ENCODE results near the gene RAB28. TPM values are rescaled to one million over a fixed set of nuclear protein-coding genes. Genes with fewer than 3 reads are reported as not detected.

The RAB28 gene
- total and polyA plus RNA-seq, 2 experiments from 2014 or later, result 15.3 to 23.9 TPM

- no peak for TF ChIP-seq ETS1 (IDR thresholded peaks at IDR 0.05)
- no peak for TF ChIP-seq JUNB (IDR thresholded peaks at IDR 0.05; ENCODE audit: unreplicated experiment)
- no peak for TF ChIP-seq REST (IDR thresholded peaks at IDR 0.05; ENCODE audit: unreplicated experiment)
- TF ChIP-seq EZH2 (IDR thresholded peaks at IDR 0.05; ENCODE audit: low read depth, unreplicated experiment), result no peak
Measured at GRCh38 chr4:13355111-13355880, 128.8 kb downstream of the RAB28 start (continued).

- Histone ChIP-seq H3K4me1 (ENCODE audit: insufficient read depth) (no peaks in the 10 kb centered on the region), H3K9me2 (ENCODE audit: insufficient read depth) (peaks cover 14% of the 10 kb centered on the region; the same call in 1 of the 2 replicates), H3K27me3 (ENCODE audit: insufficient read depth) (no peaks in the 10 kb centered on the region), H3K4me2 (no peak overlapping the region), H3F3A (replicated peaks; ENCODE audit: low read depth) (no peaks in the 10 kb centered on the region), H3K36me3 (ENCODE audit: insufficient read depth) (no peaks in the 10 kb centered on the region; the same call in 1 of the 2 replicates), H2AFZ (no peak overlapping the region), H3K4me3 (no peak overlapping the region), H3K79me2 (replicated peaks; ENCODE audit: insufficient read depth) (no peaks in the 10 kb centered on the region), H3K27ac (ENCODE audit: low read depth) (no peak overlapping the region), H4K20me1 (replicated peaks; ENCODE audit: insufficient read depth) (no peaks in the 10 kb centered on the region)
- ATAC-seq (no peak), DNase-seq (ENCODE audit: low spot score) (no peak)
- Mint-ChIP-seq H3K36me3 (ENCODE audit: low read depth) (peaks cover 5% of the 10 kb centered on the region), H3K9me3 (peaks cover 4% of the 10 kb centered on the region; the same call in 2 of the 3 replicates), H3K27ac (no peak overlapping the region), H3K4me1 (no peaks in the 10 kb centered on the region; the same call in 2 of the 3 replicates), H3K4me3 (no peak overlapping the region), H3K27me3 (ENCODE audit: insufficient read depth, low read depth, poor library complexity) (peaks cover 3% of the 10 kb centered on the region)
- TF ChIP-seq EZH2 (IDR thresholded peaks at IDR 0.05; ENCODE audit: low read depth, unreplicated experiment) (no peak), ZNF331 (CRISPR knock-in tag; IDR thresholded peaks at IDR 0.05; ENCODE audit: low read depth) (no peak), ZNF462 (CRISPR knock-in tag; IDR thresholded peaks at IDR 0.05) (no peak), POLR2AphosphoS5 (IDR thresholded peaks at IDR 0.05; ENCODE audit: low read depth) (no peak), JUNB (IDR thresholded peaks at IDR 0.05; ENCODE audit: unreplicated experiment) (no peak), REST (IDR thresholded peaks at IDR 0.05; ENCODE audit: unreplicated experiment) (no peak)
Measured at GRCh38 chr4:13349096-13349495, 135.0 kb downstream of the RAB28 start.
